H1 (cell line): ENCODE measurements around the gene GAS2L1. TPM values are rescaled to one million over a fixed set of nuclear protein-coding genes. Genes with fewer than 3 reads are reported as not detected.

Experiments
- CTCF ChIA-PET: fragments of 300-600 bp; sonication (Branson Sonifier 250); formaldehyde crosslinking; loops from one replicate; lab custom pipeline; 2021; ENCODE audit not compliant: partially characterized antibody; lab: Charles Lee
- POLR2A ChIA-PET: fragments of 300-600 bp; sonication (Branson Sonifier 250); formaldehyde crosslinking; loops from one replicate; lab custom pipeline; 2021; ENCODE audit warnings: inconsistent platforms; ENCODE audit not compliant: partially characterized antibody; lab: Charles Lee
- DNase-seq, 2 experiments: peaks; one replicate each; pipeline versions ENCODE4 v3.0.0 to v3.0.0-alpha.2; 2010 to 2022; ENCODE audit warnings: low spot score in 2 of 2, low read depth in 1 of 2, mixed read lengths in 1 of 2
- FAIRE-seq: peaks from 2 replicates; lab custom pipeline; 2011; peaks lifted over from hg19 to GRCh38; lab: Jason Lieb, UNC
- H2AFZ ChIP-seq: 2 replicates; pipeline ENCODE4 v1.8.1; 2012; ENCODE audit warnings: low read length, inconsistent platforms
- H2AK5ac ChIP-seq: 2 replicates; pipeline ENCODE4 v1.6.1; 2013; ENCODE audit warnings: low read depth, low read length
- H2BK120ac ChIP-seq: replicated peaks from 2 replicates; pipeline ENCODE3; 2013; ENCODE audit warnings: low read depth, low read length, inconsistent platforms
- H2BK12ac ChIP-seq: 2 replicates; pipeline ENCODE4 v1.6.1; 2013; ENCODE audit warnings: low read depth, low read length
- H2BK15ac ChIP-seq: 2 replicates; pipeline ENCODE4 v1.6.1; 2013; ENCODE audit warnings: low read length
- H2BK20ac ChIP-seq: 2 replicates; pipeline ENCODE4 v1.6.1; 2013; ENCODE audit warnings: low read length
- H2BK5ac ChIP-seq: 2 replicates; pipeline ENCODE4 v1.6.1; 2013; ENCODE audit warnings: low read depth, low read length
- H3K14ac ChIP-seq: 2 replicates; pipeline ENCODE4 v1.6.1; 2013; ENCODE audit warnings: inconsistent platforms; ENCODE audit not compliant: insufficient read length
- H3K18ac ChIP-seq: 2 replicates; pipeline ENCODE4 v1.6.1; 2013; ENCODE audit warnings: low read length; ENCODE audit errors: extremely low read depth
- H3K23ac ChIP-seq: 2 replicates; pipeline ENCODE4 v1.6.1; 2013; ENCODE audit warnings: inconsistent platforms; ENCODE audit not compliant: insufficient read length
- H3K23me2 ChIP-seq: 2 replicates; pipeline ENCODE4 v1.6.1; 2013; ENCODE audit warnings: low read depth, low read length
- H3K27ac ChIP-seq: 2 replicates; pipeline ENCODE4 v1.6.1; 2011; ENCODE audit warnings: low read depth, low read length, inconsistent platforms
- H3K27me3 ChIP-seq, 4 experiments: replicated peaks in 1 of 4; 1 replicate in 1 of 4; 2 replicates in 3 of 4; pipeline versions ENCODE4 v1.6.1 to v1.8.1; 2011 to 2013; ENCODE audit warnings: low read length in 3 of 4, mild to moderate bottlenecking in 3 of 4, inconsistent platforms in 2 of 4, mixed read lengths in 2 of 4, moderate library complexity in 1 of 4; ENCODE audit not compliant: control insufficient read depth in 3 of 4, insufficient read depth in 3 of 4; ENCODE audit errors: extremely low read depth in 1 of 4
- H3K36me3 ChIP-seq, 4 experiments: 2 replicates each; pipeline versions ENCODE4 v1.6.1 to v1.8.1; 2011 to 2013; ENCODE audit warnings: mild to moderate bottlenecking in 4 of 4, low read length in 3 of 4, moderate library complexity in 2 of 4, control low read depth in 1 of 4, inconsistent platforms in 1 of 4; ENCODE audit not compliant: insufficient read depth in 4 of 4, control insufficient read depth in 2 of 4
- H3K4ac ChIP-seq: replicated peaks from 2 replicates; pipeline ENCODE3; 2013; ENCODE audit warnings: low read length, low read depth, mixed read lengths, inconsistent platforms; ENCODE audit not compliant: insufficient read length
- H3K4me1 ChIP-seq, 4 experiments: replicated peaks in 1 of 4; 1 replicate in 1 of 4; 2 replicates in 3 of 4; pipeline versions ENCODE4 v1.6.1 to v1.8.1; 2011 to 2013; ENCODE audit warnings: low read length in 3 of 4, inconsistent platforms in 2 of 4, mixed read lengths in 1 of 4; ENCODE audit not compliant: insufficient read depth in 4 of 4, control insufficient read depth in 3 of 4
- H3K4me2 ChIP-seq, 2 experiments: 2 replicates each; pipeline versions ENCODE4 v1.6.1 to v1.8.1; 2011 to 2013; ENCODE audit warnings: low read depth in 2 of 2, low read length in 2 of 2, control low read depth in 1 of 2, inconsistent platforms in 1 of 2, mild to moderate bottlenecking in 1 of 2; ENCODE audit not compliant: insufficient read depth in 1 of 2
- H3K4me3 ChIP-seq, 4 experiments: fragments of 200-600, 300-600 bp in 1 of 4; sonication (generic), shearing (Covaris generic), sonication (Bioruptor Twin) in 1 of 4; 2 replicates each; pipeline versions ENCODE4 v1.5.1 to v1.8.1; 2011 to 2016; ENCODE audit warnings: low read length in 4 of 4, low read depth in 3 of 4, control low read depth in 2 of 4, inconsistent platforms in 2 of 4, mild to moderate bottlenecking in 2 of 4, mixed read lengths in 1 of 4, moderate library complexity in 1 of 4; ENCODE audit not compliant: insufficient read depth in 2 of 4; ENCODE audit errors: extremely low read depth in 1 of 4
- H3K56ac ChIP-seq: replicated peaks from 2 replicates; pipeline ENCODE3; 2013; ENCODE audit warnings: low read depth, mild to moderate bottlenecking, mixed read lengths, low read length, inconsistent platforms; ENCODE audit not compliant: insufficient read length
- H3K79me1 ChIP-seq: 2 replicates; pipeline ENCODE4 v1.6.1; 2013; ENCODE audit warnings: low read depth, low read length, control low read depth
- H3K79me2 ChIP-seq, 2 experiments: 2 replicates each; pipeline versions ENCODE4 v1.6.1 to v1.8.1; 2012 to 2013; ENCODE audit warnings: low read length in 2 of 2, mild to moderate bottlenecking in 2 of 2, inconsistent platforms in 1 of 2; ENCODE audit not compliant: insufficient read depth in 2 of 2, control insufficient read depth in 1 of 2
- H3K9ac ChIP-seq, 4 experiments: replicated peaks in 1 of 4; 1 replicate in 1 of 4; 2 replicates in 3 of 4; pipeline versions ENCODE4 v1.6.1 to v1.8.1; 2011 to 2013; ENCODE audit warnings: low read depth in 3 of 4, low read length in 3 of 4, control low read depth in 2 of 4, mild to moderate bottlenecking in 2 of 4, moderate library complexity in 2 of 4, inconsistent platforms in 1 of 4; ENCODE audit errors: extremely low read depth in 1 of 4
- H3K9me3 ChIP-seq, 2 experiments: 2 replicates each; pipeline versions ENCODE4 v1.6.1 to v1.8.1; 2012 to 2013; ENCODE audit warnings: mild to moderate bottlenecking in 2 of 2, moderate library complexity in 2 of 2, control low read depth in 1 of 2, inconsistent platforms in 1 of 2, low read depth in 1 of 2, low read length in 1 of 2, mixed read lengths in 1 of 2; ENCODE audit not compliant: insufficient read depth in 2 of 2
- H4K20me1 ChIP-seq, 2 experiments: replicated peaks in 1 of 2; 2 replicates each; pipeline versions ENCODE3 to v1.8.1; 2011 to 2013; ENCODE audit warnings: inconsistent platforms in 2 of 2, low read length in 2 of 2, mild to moderate bottlenecking in 1 of 2; ENCODE audit not compliant: insufficient read depth in 2 of 2, control insufficient read depth in 1 of 2
- H4K5ac ChIP-seq: 2 replicates; pipeline ENCODE4 v1.6.1; 2013; ENCODE audit warnings: low read length, low read depth, mixed read lengths, inconsistent platforms; ENCODE audit not compliant: insufficient read length
- H4K8ac ChIP-seq: 2 replicates; pipeline ENCODE4 v1.8.0; 2013; ENCODE audit warnings: mild to moderate bottlenecking, moderate library complexity, low read length, inconsistent platforms; ENCODE audit not compliant: insufficient read depth; ENCODE audit errors: extremely low read depth
- H4K91ac ChIP-seq: replicated peaks from 2 replicates; pipeline ENCODE3; 2013; ENCODE audit warnings: low read length, mixed read lengths, inconsistent platforms; ENCODE audit not compliant: insufficient read length
- CHD1 ChIP-seq: IDR thresholded peaks from 2 replicates; pipeline ENCODE4 v1.6.1; 2012; ENCODE audit warnings: low read depth, low read length, improper control_type of control experiment
- POLR2AphosphoS5 ChIP-seq: IDR thresholded peaks from 2 replicates; pipeline ENCODE4 v1.6.1; 2011; ENCODE audit warnings: low read depth, low read length
- WGBS, 2 experiments: shearing (Covaris generic) in 1 of 2; methylation state at CpG; one replicate each; pipeline versions ENCODE4 v1.1.6 to v1.1.7; 2013 to 2015; ENCODE audit warnings: low lambda C conversion rate in 2 of 2, mixed read lengths in 2 of 2, inconsistent platforms in 1 of 2, low coverage in 1 of 2, missing lambda C conversion rate in 1 of 2; ENCODE audit not compliant: insufficient replicate concordance in 2 of 2, insufficient coverage in 1 of 2, insufficient read length in 1 of 2; ENCODE audit errors: extremely low coverage in 1 of 2, missing lambda C conversion rate in 1 of 2; 5-methylcytosine and 5-hydroxymethylcytosine counted together
- polyA plus RNA-seq, 7 experiments: library from polyadenylated mRNA; depleted of rRNA in 3 of 7; stranded (reverse) in 5 of 7; unstranded in 2 of 7; fragments of >200 nt in 5 of 7; fragments of 200-250 nt in 2 of 7; gene quantifications; 1 replicate in 5 of 7; 2 replicates in 1 of 7; 4 replicates in 1 of 7; pipeline versions ENCODE4 v1.2.1 to v1.2.3, GENCODE V29; 2011 to 2013; ENCODE audit warnings: missing spikeins in 2 of 7, mixed read lengths in 2 of 7
- total RNA-seq: library from RNA; stranded (reverse); fragmentation: NEBNext Ultra II Directional; extraction: Animal tissue kit (Norgen Biotek cat#: 25700); gene quantifications from 2 replicates; pipeline ENCODE4 v1.2.1, GENCODE V29; 2021

Gene GAS2L1
- total and polyA plus RNA-seq, 2 of the 8 experiments (the other 6 are each of a cell fraction or from before 2014, with no cell fraction given) = 3.6 to 10.1 TPM

- CTCF ChIA-PET = no interaction called here
- no peak overlapping the region for H2BK120ac ChIP-seq
- 92% methylated on average over 7 of the region's 7 CpGs; no CpG with 5 or more reads in 1 of the 2 experiments for WGBS, 2 experiments
- H3K4me1 ChIP-seq = no peaks in the 10 kb centered on the region
- no peak overlapping the region for H3K4me3 ChIP-seq
- H3K79me2 ChIP-seq = peaks cover 2 to 44% of the 10 kb centered on the region in 2 experiments; a peak in 2 of 4 replicates
- no peak overlapping the region for H3K14ac ChIP-seq
- FAIRE-seq (no peak), DNase-seq (no peak)
- no peaks in the 10 kb centered on the region for H3K9me3 ChIP-seq
- no peak overlapping the region for H2BK15ac ChIP-seq
- no peak overlapping the region for H4K5ac ChIP-seq
- no peak overlapping the region for H3K27ac ChIP-seq
- H3K9ac ChIP-seq = no peak overlapping the region
- no peak overlapping the region for H2AFZ ChIP-seq
- H3K23ac ChIP-seq = no peak overlapping the region
- H2AK5ac ChIP-seq = no peak overlapping the region
- H3K4ac ChIP-seq = no peak overlapping the region
- H2BK12ac ChIP-seq = no peak overlapping the region
- no peak overlapping the region for H2BK20ac ChIP-seq
- no peak overlapping the region for H4K91ac ChIP-seq
- H3K79me1 ChIP-seq = peaks cover 2% of the 10 kb centered on the region; the same call in 1 of the 2 replicates
- POLR2A ChIA-PET = interaction anchor here (1.1 to 20.1 kb wide), 3 partner anchors 12 to 23 kb away, joined by 5 to 436 read pairs (median 66); partner anchors contain the start of genes EWSR1, GAS2L1 and RHBDD3
- H3K18ac ChIP-seq = no peak overlapping the region
- H2BK5ac ChIP-seq = no peak overlapping the region
- no peaks in the 10 kb centered on the region for H3K23me2 ChIP-seq
- no peak for TF ChIP-seq CHD1
- peak; percentile 58 for TF ChIP-seq POLR2AphosphoS5
- H4K20me1 ChIP-seq = peaks cover 12 to 18% of the 10 kb centered on the region in 2 experiments
- peaks cover 41 to 97% (median 76%) of the 10 kb centered on the region in 4 experiments for H3K36me3 ChIP-seq
- no peaks in the 10 kb centered on the region for H3K27me3 ChIP-seq
- no peak overlapping the region for H3K56ac ChIP-seq
- H4K8ac ChIP-seq = no peak overlapping the region; the same call in 1 of the 2 replicates
- H3K4me2 ChIP-seq = no peak overlapping the region
These were observed 15.2 kb upstream of the GAS2L1 start for GRCh38 chr22:29291215-29291614.
